HepG2 (cell line): Measurements from ENCODE around the gene NR3C2. TPM values are rescaled to one million over a fixed set of nuclear protein-coding genes. Genes with fewer than 3 reads are reported as not detected.

Experiments
- ATAC-seq: fragments of 200-7000 bp; cut with Tn5 transposase; 3 replicates; pipeline ENCODE4 v1.9.1; 2020; ENCODE audit warnings: mild to moderate bottlenecking, moderate library complexity
- BruUV-seq: library from RNA; stranded (reverse); fragments of 400-500 nt; replicated peaks from 2 replicates; lab custom pipeline; 2021; lab: Mats Ljungman, UMichigan
- CTCF ChIA-PET: fragments of 300-600 bp; formaldehyde crosslinking; extraction: SDS; loops from one replicate; lab custom pipeline; 2021; ENCODE audit warnings: low total read pairs, inconsistent platforms, low intra/inter-chr PET ratio; lab: Yijun Ruan, JAX
- POLR2A ChIA-PET: fragments of 350-600 bp; sonication (Branson Sonifier 250); formaldehyde crosslinking; loops from one replicate; lab custom pipeline; 2020; ENCODE audit warnings: antibody characterized with exemption, inconsistent platforms; lab: Yijun Ruan, JAX
- DNase-seq: peaks from one replicate; pipeline ENCODE4 v3.0.0-alpha.2; 2015; ENCODE audit warnings: low spot score
- FAIRE-seq: peaks from 3 replicates; lab custom pipeline; 2011; peaks lifted over from hg19 to GRCh38; lab: Jason Lieb, UNC
- H2AFZ ChIP-seq: one replicate; pipeline ENCODE4 v1.6.1; 2011; ENCODE audit warnings: low read length, inconsistent platforms
- H3K27ac ChIP-seq: fragments of 300-600 bp; 3 replicates; pipeline ENCODE4 v1.8.0; 2011; ENCODE audit warnings: mixed run types, mild to moderate bottlenecking, mixed read lengths, low read length, inconsistent platforms; ENCODE audit not compliant: insufficient read depth; ENCODE audit errors: extremely low read length
- H3K27me3 ChIP-seq, 2 experiments: fragments of 200-600 bp in 1 of 2; 2 replicates in 1 of 2; 3 replicates in 1 of 2; pipeline versions ENCODE4 v1.6.0 to v1.8.0; 2011; ENCODE audit warnings: low read length in 2 of 2, mild to moderate bottlenecking in 2 of 2, moderate library complexity in 2 of 2, inconsistent platforms in 1 of 2; ENCODE audit not compliant: insufficient read depth in 2 of 2, control insufficient read depth in 1 of 2
- H3K36me3 ChIP-seq, 2 experiments: fragments of 200-600 bp in 1 of 2; replicated peaks in 1 of 2; 2 replicates in 1 of 2; 3 replicates in 1 of 2; pipeline versions ENCODE4 v1.5.1 to v1.8.0; 2011; ENCODE audit warnings: low read length in 2 of 2, inconsistent platforms in 1 of 2; ENCODE audit not compliant: insufficient read depth in 2 of 2, control insufficient read depth in 1 of 2
- H3K4me1 ChIP-seq: 2 replicates; pipeline ENCODE4 v1.5.1; 2012; ENCODE audit warnings: low read length, inconsistent platforms; ENCODE audit not compliant: insufficient read depth
- H3K4me2 ChIP-seq: 2 replicates; pipeline ENCODE4 v1.6.0; 2011; ENCODE audit warnings: low read depth, low read length, inconsistent platforms
- H3K4me3 ChIP-seq, 3 experiments: fragments of 200-600 bp in 1 of 3; sonication (generic), shearing (Covaris generic) in 1 of 3; replicated peaks in 1 of 3; 2 replicates each; pipeline ENCODE4 v1.5.1; 2011 to 2016; ENCODE audit warnings: low read length in 3 of 3, inconsistent platforms in 2 of 3, low read depth in 2 of 3, mild to moderate bottlenecking in 2 of 3, control low read depth in 1 of 3, mixed read lengths in 1 of 3; ENCODE audit not compliant: insufficient read depth in 1 of 3
- H3K79me2 ChIP-seq: one replicate; pipeline ENCODE4 v1.6.1; 2011; ENCODE audit warnings: low read length, inconsistent platforms; ENCODE audit not compliant: insufficient read depth
- H3K9ac ChIP-seq: 2 replicates; pipeline ENCODE4 v1.6.0; 2011; ENCODE audit warnings: mild to moderate bottlenecking, low read depth, low read length, inconsistent platforms; ENCODE audit not compliant: insufficient read depth
- H3K9me3 ChIP-seq: 2 replicates; pipeline ENCODE4 v1.5.1; 2012; ENCODE audit warnings: mild to moderate bottlenecking, low read length
- H4K20me1 ChIP-seq: 2 replicates; pipeline ENCODE4 v1.6.0; 2011; ENCODE audit warnings: inconsistent platforms, mild to moderate bottlenecking, low read length, moderate library complexity; ENCODE audit not compliant: insufficient read depth
- ATF6 ChIP-seq: sonication (generic); formaldehyde crosslinking; conservative IDR thresholded peaks from 2 replicates; pipeline ENCODE4 v1.4.0; 2020; ENCODE audit warnings: missing genetic modification reagents
- KLF11 ChIP-seq: IDR thresholded peaks from 2 replicates; pipeline ENCODE4 v1.6.1; 2016; ENCODE audit warnings: missing compliant biosample characterization
- NFE2 ChIP-seq: sonication (generic); formaldehyde crosslinking; IDR thresholded peaks from 2 replicates; pipeline ENCODE4 v1.4.0; 2020; ENCODE audit warnings: missing genetic modification reagents
- PRDM10 ChIP-seq: sonication (generic); formaldehyde crosslinking; IDR thresholded peaks from 2 replicates; pipeline ENCODE4 v1.4.0; 2020; ENCODE audit warnings: low read depth, missing genetic modification reagents
- SRSF9 ChIP-seq: fragments of 200-400 bp; formaldehyde crosslinking; IDR thresholded peaks from 2 replicates; pipeline ENCODE4 v1.6.1; 2018; ENCODE audit warnings: borderline replicate concordance, mild to moderate bottlenecking, low read depth, low read length; ENCODE audit not compliant: insufficient read depth, poor library complexity, severe bottlenecking
- ZBTB26 ChIP-seq: IDR thresholded peaks from 2 replicates; pipeline ENCODE4 v1.6.1; 2016; ENCODE audit warnings: missing compliant biosample characterization, missing genetic modification reagents, borderline replicate concordance
- ZBTB39 ChIP-seq: sonication (generic); formaldehyde crosslinking; IDR thresholded peaks from 2 replicates; pipeline ENCODE4 v1.5.0; 2020; ENCODE audit warnings: missing genetic modification reagents
- WGBS: methylation state at CpG from one replicate; pipeline ENCODE4 v1.1.6; 2017; ENCODE audit warnings: low lambda C conversion rate; 5-methylcytosine and 5-hydroxymethylcytosine counted together
- in situ Hi-C: cut with HindIII; loops from 2 replicates; pipeline ENCODE4 v1.10.0; 2017; ENCODE audit warnings: low pct_unique_long_range_greater_than_20kb; ENCODE audit not compliant: extremely low pct_ligation_motif_present
- intact Hi-C: fragments of 100-400 bp; cut with micrococcal nuclease; formaldehyde crosslinking; loops from one replicate; pipeline ENCODE4 v1.10.0; 2022; ENCODE audit not compliant: unreplicated experiment
- polyA plus RNA-seq, 8 experiments: library from polyadenylated mRNA; depleted of rRNA in 3 of 8; stranded (reverse) in 7 of 8; unstranded in 1 of 8; fragments of >200 nt; fragmentation: Illumina TruSeq in 4 of 8; extraction: Trizol in 4 of 8; gene quantifications; 2 replicates each; pipeline versions ENCODE4 v1.2.1 to v1.2.3, GENCODE V29; 2011 to 2016; ENCODE audit warnings: low read depth in 4 of 8, missing spikeins in 1 of 8, mixed read lengths in 1 of 8; ENCODE audit not compliant: insufficient read depth in 1 of 8
- total RNA-seq, 5 experiments: library from RNA; depleted of rRNA; stranded (reverse); fragments of >200 nt; fragmentation: Illumina TruSeq; extraction: Trizol; gene quantifications; 2 replicates each; pipeline ENCODE4 v1.2.3, GENCODE V29; 2016; ENCODE audit warnings: low read depth in 1 of 5
- TF ChIP-seq, protein P1 (sequence below): sonication (generic); formaldehyde crosslinking; conservative IDR thresholded peaks from 2 replicates; pipeline ENCODE4 v1.4.0; 2020; ENCODE audit warnings: missing genetic modification reagents
- TF ChIP-seq, protein P2 (sequence below): sonication (generic); formaldehyde crosslinking; IDR thresholded peaks from 2 replicates; pipeline ENCODE4 v1.4.0; 2020; ENCODE audit warnings: mild to moderate bottlenecking, low read depth, missing genetic modification reagents

The NR3C2 gene
- total and polyA plus RNA-seq, 2 of the 13 experiments (the other 11 are each of a cell fraction or from before 2014, with no cell fraction given): 0.26 to 0.46 TPM

GRCh38 chr4:148235809-148236208, 206.4 kb downstream of the NR3C2 start:
- ChIA-PET CTCF (no interaction called here), POLR2A (no interaction called here)
- H3K9ac ChIP-seq: no peak overlapping the region
- no peak overlapping the region for H2AFZ ChIP-seq
- H3K79me2 ChIP-seq: no peaks in the 10 kb centered on the region
- H3K9me3 ChIP-seq: no peaks in the 10 kb centered on the region
- no peak overlapping the region for H3K4me3 ChIP-seq
- H3K36me3 ChIP-seq: no peaks in the 10 kb centered on the region
- no peak overlapping the region for H3K27ac ChIP-seq
- no TSS peak for BruUV-seq
- H3K27me3 ChIP-seq: no peaks in the 10 kb centered on the region
- in situ Hi-C loops: no loop called here
- no peak for DNase-seq
- intact Hi-C loops: no loop called here
- H3K4me2 ChIP-seq: no peak overlapping the region
- ATAC-seq: no peak
- no peak for FAIRE-seq
- H3K4me1 ChIP-seq: no peaks in the 10 kb centered on the region
- 51% methylated on average over 3 of the region's 3 CpGs for WGBS
- TF ChIP-seq, protein P1, sequence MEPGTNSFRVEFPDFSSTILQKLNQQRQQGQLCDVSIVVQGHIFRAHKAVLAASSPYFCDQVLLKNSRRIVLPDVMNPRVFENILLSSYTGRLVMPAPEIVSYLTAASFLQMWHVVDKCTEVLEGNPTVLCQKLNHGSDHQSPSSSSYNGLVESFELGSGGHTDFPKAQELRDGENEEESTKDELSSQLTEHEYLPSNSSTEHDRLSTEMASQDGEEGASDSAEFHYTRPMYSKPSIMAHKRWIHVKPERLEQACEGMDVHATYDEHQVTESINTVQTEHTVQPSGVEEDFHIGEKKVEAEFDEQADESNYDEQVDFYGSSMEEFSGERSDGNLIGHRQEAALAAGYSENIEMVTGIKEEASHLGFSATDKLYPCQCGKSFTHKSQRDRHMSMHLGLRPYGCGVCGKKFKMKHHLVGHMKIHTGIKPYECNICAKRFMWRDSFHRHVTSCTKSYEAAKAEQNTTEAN (CRISPR knock-in tag): no peak
- TF ChIP-seq ZBTB26 (CRISPR knock-in tag) (no peak), KLF11 (no peak), PRDM10 (CRISPR knock-in tag) (no peak), ATF6 (no peak), SRSF9 (no peak), NFE2 (no peak), ZBTB39 (CRISPR knock-in tag) (no peak)
- TF ChIP-seq, protein P2, sequence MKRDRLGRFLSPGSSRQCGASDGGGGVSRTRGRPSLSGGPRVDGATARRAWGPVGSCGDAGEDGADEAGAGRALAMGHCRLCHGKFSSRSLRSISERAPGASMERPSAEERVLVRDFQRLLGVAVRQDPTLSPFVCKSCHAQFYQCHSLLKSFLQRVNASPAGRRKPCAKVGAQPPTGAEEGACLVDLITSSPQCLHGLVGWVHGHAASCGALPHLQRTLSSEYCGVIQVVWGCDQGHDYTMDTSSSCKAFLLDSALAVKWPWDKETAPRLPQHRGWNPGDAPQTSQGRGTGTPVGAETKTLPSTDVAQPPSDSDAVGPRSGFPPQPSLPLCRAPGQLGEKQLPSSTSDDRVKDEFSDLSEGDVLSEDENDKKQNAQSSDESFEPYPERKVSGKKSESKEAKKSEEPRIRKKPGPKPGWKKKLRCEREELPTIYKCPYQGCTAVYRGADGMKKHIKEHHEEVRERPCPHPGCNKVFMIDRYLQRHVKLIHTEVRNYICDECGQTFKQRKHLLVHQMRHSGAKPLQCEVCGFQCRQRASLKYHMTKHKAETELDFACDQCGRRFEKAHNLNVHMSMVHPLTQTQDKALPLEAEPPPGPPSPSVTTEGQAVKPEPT (CRISPR knock-in tag): no peak
- H4K20me1 ChIP-seq: no peaks in the 10 kb centered on the region
